Measurements from ENCODE around the gene MNX1. TPM values are rescaled to one million over a fixed set of nuclear protein-coding genes. Genes with fewer than 3 reads are reported as not detected.

Gene MNX1
- total RNA-seq, 1 experiment from 2014 or later, result 19.5 TPM

DNA sequence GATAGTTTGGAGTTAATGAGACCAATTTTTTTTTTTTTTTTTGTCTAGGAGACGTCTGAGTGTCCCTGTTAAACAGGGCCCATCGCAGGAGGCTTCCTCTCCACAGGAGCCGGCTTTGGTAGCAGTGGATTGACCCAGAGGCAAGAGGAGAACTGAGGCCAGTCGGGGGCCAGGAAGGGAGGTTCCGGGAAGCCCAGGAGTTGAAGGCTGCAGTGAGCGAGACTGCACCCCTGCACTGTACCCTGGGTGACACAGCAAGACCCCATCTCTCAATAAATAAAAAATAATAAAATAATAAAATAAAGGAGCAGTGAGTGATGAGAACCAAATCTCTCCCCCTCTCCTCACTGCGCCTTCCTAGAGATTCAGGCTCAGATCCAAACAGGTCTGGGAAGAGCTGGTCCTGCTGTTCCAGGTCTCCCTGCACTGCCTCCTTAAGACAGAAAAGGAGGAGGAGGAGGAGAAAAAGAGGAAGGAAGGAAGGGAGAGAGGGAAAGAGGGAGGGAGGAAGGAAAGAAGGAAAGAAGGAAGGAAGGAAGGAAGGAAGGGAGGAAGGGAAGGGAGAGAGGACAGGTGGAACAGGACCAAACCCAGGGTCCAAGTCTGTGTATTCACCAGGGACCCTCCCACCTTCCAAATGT is 3.5 kb downstream of the MNX1 start:
- DNase-seq (ENCODE audit: low read depth), result no peak
- in situ Hi-C loops (cut with HindIII; ENCODE audit: low pct_unique_long_range_greater_than_20kb, low sequenced_read_pairs), result no loop called here

DNA sequence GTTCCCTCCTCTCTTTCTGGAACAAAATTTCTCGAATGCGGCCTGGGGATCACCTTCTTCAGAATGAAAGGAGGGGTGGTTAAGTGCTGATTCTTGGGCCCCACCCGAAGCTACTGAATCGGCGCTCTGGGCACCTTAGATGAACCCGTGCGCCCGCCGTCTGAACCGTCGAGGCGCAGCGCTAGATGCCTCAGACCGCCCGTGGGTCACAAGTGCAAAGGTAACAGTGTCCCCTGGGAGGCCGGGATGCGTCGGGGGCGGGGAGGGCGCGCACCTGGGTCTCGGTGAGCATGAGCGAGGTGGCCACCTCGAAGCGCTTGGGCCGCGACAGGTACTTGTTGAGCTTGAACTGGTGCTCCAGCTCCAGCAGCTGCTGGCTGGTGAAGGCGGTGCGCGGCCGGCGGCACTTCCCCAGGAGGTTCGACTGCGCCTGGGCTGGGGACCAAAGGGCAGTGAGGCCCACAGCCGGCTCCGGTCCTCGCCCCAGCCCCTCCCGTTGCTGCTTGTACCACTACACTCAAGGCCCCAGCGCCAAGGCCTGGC is 4.2 kb downstream of the MNX1 start:
- no peak for DNase-seq (ENCODE audit: low read depth)
- in situ Hi-C loops (cut with HindIII; ENCODE audit: low pct_unique_long_range_greater_than_20kb, low sequenced_read_pairs), result no loop called here

DNA sequence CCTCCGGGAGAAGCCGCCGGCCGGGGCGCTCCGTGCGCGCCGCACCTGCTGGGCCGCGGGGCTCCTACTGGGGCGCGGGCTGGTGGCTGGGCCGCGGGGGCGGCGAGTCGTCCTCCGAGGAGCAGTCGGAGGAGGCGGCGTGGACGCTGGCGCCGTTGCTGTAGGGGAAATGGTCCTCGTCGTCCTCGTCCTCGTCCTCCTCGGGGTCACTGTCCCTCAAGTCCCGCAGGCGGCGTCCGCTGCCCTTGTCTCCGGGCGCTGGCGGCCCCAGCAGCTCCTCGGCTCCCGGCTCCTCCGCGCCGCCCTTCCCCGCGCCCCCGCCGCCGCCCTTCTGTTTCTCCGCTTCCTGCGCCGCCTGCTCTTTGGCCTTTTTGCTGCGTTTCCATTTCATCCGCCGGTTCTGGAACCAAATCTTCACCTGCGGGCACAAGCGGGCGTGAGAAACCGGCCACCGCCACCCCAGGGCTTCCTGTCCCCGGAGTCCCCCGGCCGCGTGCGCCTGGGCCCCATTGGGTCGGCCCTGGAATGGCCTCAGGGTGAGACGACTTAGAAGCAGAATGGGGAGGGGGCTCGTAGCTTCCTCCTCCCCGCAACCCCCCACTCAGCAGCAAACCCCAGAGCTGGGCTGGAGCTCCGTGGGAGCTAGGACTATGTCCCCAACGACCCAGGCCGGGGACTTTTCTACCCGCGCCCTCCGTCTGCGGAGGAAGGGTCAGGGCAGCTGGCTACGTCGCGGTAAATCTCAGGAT is 4.8 kb downstream of the MNX1 start:
- DNase-seq (ENCODE audit: low read depth), result no peak
- in situ Hi-C loops (cut with HindIII; ENCODE audit: low pct_unique_long_range_greater_than_20kb, low sequenced_read_pairs), result no loop called here

DNA sequence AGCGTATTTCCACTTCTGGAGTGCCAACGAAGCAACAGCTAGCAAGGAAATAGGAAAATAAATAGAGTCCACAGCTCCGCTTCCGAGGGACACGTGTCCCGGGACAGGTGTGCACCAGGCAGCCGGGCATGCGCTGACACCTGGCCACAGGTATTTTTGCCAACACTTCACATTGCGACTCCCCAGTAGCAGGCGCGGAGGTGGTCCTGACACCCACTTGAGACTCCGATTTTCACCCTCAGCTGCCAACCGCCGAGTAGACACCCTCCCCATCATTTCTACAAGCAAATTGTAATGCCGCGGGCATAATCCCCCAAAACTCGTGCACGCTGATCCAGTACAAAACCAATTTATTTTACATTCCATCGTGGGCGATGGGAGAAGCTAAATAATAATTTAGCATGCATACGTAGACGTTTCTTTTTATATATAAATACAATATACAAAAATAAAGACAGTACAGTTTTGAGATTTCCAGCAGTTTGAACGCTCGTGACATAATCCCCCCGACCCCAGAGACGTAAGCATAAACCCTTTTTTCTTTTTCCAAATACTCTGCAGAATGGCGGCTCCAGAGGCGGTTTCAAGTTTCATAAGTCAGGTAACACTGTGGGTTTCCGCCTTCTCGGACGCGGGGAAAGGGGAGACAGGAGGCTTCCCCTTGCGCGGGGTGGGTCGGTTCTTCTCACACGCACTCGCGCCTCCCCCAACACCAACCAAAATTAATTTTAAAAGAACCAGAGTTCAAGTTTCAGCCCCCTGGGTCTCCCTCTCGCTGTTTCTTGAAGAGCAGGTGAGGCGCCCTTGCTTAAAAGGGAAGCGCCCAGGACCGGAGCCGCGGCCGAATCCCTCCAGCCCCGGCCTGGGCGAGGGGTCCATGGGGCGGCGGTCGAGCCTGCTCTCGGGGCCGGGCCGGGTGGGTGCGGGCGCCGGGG is 5.7 kb downstream of the MNX1 start:
- DNase-seq (ENCODE audit: low read depth), result no peak
- in situ Hi-C loops (cut with HindIII; ENCODE audit: low pct_unique_long_range_greater_than_20kb, low sequenced_read_pairs), result no loop called here

DNA sequence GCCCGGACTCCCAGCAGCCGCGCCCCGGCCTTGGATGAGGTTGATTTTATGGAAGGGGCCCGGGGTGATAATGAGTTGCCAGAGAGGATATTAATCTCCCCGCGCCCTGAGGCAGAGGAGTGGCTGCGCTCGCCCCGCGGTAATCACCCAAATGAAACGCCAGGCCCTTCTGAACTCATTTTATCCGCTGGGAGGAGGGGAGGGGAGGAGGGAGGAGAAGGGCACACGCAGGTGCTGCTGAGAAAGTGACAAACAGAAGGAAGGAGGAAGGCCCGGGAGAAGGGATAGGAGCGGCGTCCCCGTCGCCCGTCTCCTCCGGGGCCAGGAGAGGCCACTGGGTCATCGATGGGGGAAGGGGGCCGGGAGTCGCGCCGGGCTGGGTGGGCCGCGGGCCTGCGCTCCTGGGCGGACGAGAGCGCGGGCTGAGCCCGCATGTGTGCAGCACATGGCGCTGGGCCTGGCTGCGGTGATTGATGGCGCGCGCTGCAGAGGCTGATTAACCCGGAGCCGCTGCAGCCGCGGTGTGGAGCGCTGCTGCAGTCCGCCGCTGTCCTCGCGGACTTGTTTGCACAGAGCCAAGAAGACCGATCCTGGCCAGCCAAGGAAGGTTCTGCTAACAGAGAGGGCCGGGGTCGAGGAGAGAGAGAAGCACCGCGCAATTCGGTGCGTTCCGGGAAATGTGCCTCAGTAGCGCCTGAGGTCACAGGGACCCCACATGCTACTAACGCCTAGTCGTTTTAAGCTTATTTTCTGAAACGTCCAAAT is 6.5 kb downstream of the MNX1 start:
- in situ Hi-C loops (cut with HindIII; ENCODE audit: low pct_unique_long_range_greater_than_20kb, low sequenced_read_pairs), result no loop called here
- DNase-seq (ENCODE audit: low read depth), result no peak

DNA sequence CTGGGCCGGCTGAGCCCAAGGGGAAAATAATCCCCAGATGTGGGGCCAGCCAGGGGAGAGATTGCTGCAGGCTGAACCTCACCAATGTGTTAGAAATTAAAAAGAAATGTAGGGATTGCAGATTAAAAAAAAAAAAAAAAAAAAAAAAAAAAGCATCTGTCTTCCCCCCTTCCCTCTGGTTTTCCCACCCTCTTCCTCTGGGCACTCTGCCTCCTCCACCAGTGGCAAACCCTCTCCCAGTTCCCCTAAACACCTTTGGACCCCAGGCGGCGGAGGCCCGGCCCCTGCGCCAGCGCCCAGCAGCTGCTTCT is 7.1 kb downstream of the MNX1 start:
- DNase-seq (ENCODE audit: low read depth), result no peak
- in situ Hi-C loops (cut with HindIII; ENCODE audit: low pct_unique_long_range_greater_than_20kb, low sequenced_read_pairs), result no loop called here

DNA sequence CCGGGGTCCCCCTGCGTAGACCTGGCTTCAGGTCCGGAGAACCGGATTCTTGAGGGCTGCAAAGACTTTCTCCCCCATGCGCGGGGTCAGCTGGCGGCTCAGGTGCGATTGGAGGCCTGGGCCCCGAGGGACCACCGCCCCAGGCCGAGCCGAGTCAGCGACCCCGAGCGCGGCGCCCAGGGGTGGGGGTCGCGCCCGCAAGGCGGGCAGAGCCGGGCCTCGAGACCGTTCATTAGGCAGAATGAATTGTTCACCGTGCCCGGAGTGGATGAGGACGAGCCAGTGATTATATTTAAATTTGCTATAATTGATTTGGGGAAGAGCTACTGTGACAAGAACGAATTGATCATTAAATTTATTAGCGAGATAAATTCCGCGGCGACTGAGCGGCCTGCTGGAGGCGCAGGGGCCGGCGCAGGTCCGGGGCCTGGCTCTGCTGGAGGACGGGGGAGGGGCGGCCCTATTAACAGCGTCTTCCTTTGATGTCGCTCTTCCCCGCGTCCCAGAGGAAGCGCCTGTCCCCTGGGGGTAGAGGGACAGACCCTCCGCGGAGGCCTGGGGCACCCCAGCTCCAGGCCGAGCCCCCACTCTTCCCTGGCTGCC is 7.5 kb downstream of the MNX1 start:
- in situ Hi-C loops (cut with HindIII; ENCODE audit: low pct_unique_long_range_greater_than_20kb, low sequenced_read_pairs), result no loop called here
- DNase-seq (ENCODE audit: low read depth), result no peak

DNA sequence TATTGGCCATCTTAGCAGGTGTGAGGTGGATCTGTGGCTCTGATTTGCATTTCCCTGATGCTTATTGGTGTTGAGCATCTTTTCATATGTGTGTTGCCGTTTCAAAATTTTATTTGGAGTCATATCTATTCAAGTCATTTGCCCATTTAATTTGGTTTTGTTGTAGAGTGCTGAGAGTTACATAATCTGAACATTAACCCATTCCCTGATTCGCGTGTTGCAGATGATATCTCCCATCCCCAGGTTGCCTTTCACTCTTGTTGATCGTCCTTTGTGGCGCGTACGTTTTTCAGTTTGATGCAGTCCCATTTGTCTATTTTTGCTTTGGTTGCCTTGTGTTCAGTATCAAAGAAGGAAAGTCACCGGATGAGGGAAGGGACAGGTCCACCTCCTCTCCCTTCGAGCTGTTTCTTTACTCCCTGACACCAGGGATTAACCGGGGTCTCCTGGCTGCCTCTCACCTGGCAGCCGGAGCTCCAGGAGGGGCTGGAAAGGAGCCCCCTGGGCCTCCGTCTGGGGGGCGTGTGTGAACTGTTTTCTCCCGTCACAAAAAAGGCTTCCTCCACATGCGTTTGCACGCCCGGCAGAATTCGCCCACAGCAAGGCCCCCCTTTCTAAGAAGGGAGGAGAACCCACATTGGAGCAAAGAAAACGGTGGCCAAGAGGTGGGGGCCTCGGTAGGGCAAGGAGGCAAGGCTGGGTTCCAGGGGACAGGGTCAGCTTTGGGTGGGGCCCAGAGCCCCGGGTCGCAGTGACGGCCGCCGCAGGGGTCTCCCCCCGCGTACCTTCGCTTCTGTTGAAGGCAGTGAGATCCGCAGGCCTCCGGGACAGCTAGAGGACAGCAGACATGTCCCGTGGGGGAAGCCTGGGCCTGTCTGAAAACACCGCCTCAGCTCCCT is 8.3 kb downstream of the MNX1 start:
- DNase-seq (ENCODE audit: low read depth), result no peak
- in situ Hi-C loops (cut with HindIII; ENCODE audit: low pct_unique_long_range_greater_than_20kb, low sequenced_read_pairs), result no loop called here

DNA sequence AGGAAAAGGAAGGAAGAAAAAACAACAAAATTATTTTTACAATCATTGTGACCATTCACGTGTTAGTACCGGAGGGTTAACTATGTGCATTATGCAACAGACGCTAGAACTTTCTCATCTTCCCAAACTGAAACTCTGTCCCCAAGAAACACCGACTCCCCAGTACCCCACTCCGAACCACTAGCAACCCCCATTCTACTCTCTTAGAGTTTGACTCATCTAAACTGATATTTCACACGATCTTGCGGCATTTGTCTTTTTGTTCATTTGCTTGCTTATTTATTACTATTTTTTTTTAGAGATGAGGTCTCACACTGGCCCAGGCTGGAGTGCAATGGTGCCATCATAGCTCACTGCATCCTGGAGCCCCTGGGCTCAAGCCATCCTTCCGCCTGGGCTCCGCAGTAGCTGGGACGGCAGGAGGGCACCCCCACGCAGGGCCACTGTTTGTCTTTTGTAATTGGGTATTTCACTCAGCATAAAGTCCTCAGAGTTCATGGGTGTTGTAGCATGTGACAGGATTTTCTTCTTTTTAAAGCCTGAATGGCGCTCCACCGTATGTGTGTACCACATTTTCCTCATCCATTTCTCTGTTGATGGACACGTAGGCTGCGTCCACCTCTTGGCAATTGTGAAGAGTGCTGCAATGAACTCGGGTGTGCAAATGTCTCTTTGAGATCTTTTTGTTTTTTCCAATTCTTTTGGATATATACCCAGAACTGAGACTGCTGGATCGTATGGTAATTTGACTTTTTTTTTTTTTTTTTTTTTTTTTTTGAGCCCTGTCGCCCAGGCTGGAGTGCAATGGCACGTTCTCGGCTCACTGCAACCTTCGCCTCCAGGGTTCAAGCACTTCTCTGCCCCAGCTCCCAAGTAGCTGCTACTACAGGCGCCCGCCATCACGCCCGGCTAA is 9.5 kb downstream of the MNX1 start:
- no peak for DNase-seq (ENCODE audit: low read depth)
- in situ Hi-C loops (cut with HindIII; ENCODE audit: low pct_unique_long_range_greater_than_20kb, low sequenced_read_pairs), result no loop called here

DNA sequence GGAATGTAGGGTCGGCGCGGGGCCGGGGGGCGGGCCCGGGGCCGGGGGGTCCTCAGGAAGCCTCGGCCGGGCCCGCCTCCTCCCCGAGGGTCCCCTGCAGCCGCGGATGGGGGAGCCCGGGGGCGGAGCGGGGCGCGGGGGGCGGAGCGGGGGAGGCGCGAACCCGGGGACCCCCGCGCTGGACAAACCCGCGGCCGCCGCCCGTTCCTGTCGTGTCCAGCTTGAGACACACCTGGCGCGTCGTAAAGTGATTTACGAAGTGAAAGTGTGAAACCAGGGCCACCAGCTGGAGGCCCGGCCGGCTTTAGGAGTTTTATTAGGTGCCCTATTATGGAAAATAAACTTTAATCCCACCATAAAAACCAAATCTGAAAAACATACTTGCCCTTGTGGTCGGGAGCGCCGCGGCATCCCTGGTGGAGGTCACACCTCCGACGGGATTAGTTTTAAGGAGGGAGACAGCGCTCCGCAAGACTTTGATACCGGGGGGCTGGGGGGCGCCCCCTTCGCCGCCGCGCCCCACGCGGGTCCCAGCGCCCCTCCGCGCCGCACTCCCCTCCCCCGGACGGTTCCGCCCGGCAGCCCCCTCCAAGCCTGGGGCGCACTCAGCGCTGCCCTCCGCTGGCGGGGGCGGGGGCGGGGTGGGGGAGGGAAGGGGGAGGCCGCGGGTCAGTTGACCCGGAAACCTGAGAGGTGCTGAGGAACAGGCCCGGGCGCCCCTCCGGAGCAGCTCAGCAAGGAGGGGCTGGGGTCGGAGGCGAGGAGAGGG is 10.3 kb downstream of the MNX1 start:
- in situ Hi-C loops (cut with HindIII; ENCODE audit: low pct_unique_long_range_greater_than_20kb, low sequenced_read_pairs), result no loop called here

DNA sequence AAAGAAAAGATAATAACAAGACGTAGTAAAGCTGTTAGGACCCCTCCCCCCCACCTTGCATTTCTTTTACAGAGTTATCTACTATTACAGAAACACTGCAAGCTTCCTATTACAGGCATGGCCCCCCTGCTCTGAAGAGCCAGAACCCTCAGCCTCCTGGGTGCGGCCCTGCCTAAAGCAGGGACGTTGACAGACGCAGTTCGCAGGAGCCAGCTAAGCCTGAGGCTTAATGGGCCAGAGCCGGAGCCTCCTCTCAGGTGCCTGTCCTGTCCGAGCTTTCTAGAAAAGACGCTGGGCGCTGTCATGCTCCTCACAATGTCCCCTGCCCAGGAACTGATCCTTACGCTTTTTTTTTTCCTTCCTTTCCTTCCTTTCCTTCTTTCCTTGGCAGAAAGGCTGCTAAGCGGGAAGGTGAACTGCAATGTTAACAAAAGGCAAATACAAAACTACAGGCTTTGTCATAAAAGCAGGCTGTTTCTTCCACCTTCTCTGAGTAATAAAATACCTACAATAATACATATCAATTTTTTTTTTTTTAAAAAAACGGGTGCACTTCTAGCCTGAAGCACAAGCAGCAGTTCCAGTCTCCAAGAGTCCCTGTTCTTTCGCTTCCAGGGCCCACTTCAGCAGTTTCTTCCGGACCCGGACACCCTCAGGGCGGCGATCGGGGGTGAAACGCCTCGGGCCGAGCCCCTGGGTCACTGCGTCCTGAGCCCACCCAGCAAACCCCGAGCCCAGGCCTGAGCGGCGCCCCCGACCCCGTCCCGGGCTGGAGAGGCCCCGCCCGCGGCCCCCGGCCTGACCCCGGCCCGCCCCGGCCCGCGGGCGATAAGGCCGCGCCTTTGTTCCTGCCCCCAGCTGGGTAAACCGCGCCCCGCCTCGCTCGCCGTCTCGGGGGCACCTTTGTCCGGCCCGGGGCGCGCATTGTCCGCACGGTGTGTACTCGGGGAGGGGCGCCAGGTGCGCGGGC is 11.2 kb downstream of the MNX1 start:
- no peak for DNase-seq (ENCODE audit: low read depth)
- in situ Hi-C loops (cut with HindIII; ENCODE audit: low pct_unique_long_range_greater_than_20kb, low sequenced_read_pairs), result no loop called here

More for the DNA sequence above, 10.3 kb downstream of the MNX1 start:
- DNase-seq (ENCODE audit: low read depth), result no peak

DNA sequence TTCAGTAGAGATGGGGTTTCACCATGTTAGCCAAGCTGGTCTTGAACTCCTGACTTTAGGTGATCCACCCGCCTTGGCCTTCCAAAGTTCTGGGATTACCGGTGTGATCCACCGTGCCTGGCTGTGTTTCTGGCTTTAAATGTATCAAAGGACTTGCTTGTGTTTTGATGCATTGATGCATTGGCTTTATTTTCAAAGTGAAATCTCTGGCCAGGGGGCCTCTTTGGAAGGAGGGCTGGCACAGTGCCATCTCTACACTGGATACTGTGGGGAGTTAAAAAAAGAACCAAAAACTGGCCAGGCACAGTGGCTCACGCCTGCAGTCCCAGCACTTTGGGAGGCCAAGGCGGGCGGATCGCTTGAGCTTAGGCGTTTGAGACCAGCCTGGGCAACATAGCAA is 16.0 kb downstream of the MNX1 start:
- DNase-seq (ENCODE audit: low read depth), result no peak

DNA sequence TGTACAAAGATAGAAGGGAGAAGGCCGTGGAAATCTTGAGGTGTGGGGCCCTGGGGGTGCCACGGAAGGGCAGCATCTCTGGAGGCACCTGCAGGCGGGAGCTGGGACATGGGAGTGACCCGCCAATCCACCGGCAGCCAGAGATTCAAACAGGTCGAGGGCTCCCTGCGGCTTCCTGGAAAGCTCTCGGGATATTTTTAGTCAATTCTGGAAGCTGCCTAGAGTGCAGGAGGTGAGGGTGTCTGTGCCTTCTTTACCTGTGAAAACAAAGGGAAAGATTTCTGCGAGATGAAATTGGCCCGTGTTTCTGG is 16.6 kb downstream of the MNX1 start:
- in situ Hi-C loops (cut with HindIII; ENCODE audit: low pct_unique_long_range_greater_than_20kb, low sequenced_read_pairs), result no loop called here

More for the DNA sequence above, 16.0 kb downstream of the MNX1 start:
- in situ Hi-C loops (cut with HindIII; ENCODE audit: low pct_unique_long_range_greater_than_20kb, low sequenced_read_pairs), result no loop called here

More for the DNA sequence above, 16.6 kb downstream of the MNX1 start:
- no peak for DNase-seq (ENCODE audit: low read depth)
